ENCODE measurements around the gene VPS4A. TPM values are rescaled to one million over a fixed set of nuclear protein-coding genes. Genes with fewer than 3 reads are reported as not detected.

Gene VPS4A
- total RNA-seq, 1 donor from 2014 or later = 28.9 TPM

DNA sequence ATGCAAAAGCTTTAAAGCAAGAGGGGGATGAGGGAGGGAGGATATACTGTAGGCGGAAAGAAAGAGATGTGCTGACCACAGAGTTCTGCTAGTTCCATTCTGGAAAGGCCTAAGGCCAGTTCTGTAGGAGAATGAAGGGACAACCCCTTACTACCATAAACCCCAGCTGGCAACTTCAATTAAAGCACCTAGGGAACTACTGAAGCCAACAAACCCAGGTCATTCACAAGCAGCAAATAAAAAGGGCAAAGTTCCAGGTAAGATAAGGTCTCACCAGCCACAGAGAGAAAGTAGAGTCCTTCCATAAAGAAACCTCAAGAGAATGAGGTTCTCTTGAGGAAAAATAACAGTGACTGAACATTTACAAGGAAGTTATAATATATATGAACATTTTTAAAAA lies 61.9 kb downstream of the VPS4A start:
- Histone ChIP-seq H3K4me1 (ENCODE audit: insufficient read depth, low read length) (no peaks in the 10 kb centered on the region), H3K36me3 (ENCODE audit: insufficient read depth, low read length) (peaks cover 24% of the 10 kb centered on the region), H3K9me3 (ENCODE audit: insufficient read depth, low read depth, low read length) (no peaks in the 10 kb centered on the region), H3K27me3 (ENCODE audit: insufficient read depth, low read length) (no peaks in the 10 kb centered on the region), H3K4me3 (ENCODE audit: insufficient read depth, low read depth, low read length) (no peak overlapping the region), H4K20me1 (ENCODE audit: insufficient read depth, low read length) (peaks cover 12% of the 10 kb centered on the region), H3K4me2 (ENCODE audit: low read length) (no peak overlapping the region), H3K27ac (ENCODE audit: low read depth, low read length) (no peak overlapping the region), H2AFZ (ENCODE audit: low read depth, low read length) (no peak overlapping the region), H3K9ac (ENCODE audit: low read length) (no peak overlapping the region), H3K79me2 (ENCODE audit: insufficient read depth, low read length) (peaks cover 15% of the 10 kb centered on the region)
- DNase-seq (ENCODE audit: low read depth) = no peak
- FAIRE-seq = no peak
- Mint-ChIP-seq H3K4me1 (ENCODE audit: low read depth, unreplicated experiment) (peaks cover 3% of the 10 kb centered on the region), H3K27ac (ENCODE audit: unreplicated experiment) (no peak overlapping the region), H3K9me3 (ENCODE audit: unreplicated experiment) (no peaks in the 10 kb centered on the region), H3K27me3 (ENCODE audit: low read depth, unreplicated experiment) (no peaks in the 10 kb centered on the region), H3K4me3 (ENCODE audit: unreplicated experiment) (no peak overlapping the region), H3K36me3 (ENCODE audit: low read depth, unreplicated experiment) (peaks cover 15% of the 10 kb centered on the region)
- TF ChIP-seq EZH2 (IDR thresholded peaks at IDR 0.05; ENCODE audit: insufficient read depth, low read length) = no peak
- TF ChIP-seq, protein P1, sequence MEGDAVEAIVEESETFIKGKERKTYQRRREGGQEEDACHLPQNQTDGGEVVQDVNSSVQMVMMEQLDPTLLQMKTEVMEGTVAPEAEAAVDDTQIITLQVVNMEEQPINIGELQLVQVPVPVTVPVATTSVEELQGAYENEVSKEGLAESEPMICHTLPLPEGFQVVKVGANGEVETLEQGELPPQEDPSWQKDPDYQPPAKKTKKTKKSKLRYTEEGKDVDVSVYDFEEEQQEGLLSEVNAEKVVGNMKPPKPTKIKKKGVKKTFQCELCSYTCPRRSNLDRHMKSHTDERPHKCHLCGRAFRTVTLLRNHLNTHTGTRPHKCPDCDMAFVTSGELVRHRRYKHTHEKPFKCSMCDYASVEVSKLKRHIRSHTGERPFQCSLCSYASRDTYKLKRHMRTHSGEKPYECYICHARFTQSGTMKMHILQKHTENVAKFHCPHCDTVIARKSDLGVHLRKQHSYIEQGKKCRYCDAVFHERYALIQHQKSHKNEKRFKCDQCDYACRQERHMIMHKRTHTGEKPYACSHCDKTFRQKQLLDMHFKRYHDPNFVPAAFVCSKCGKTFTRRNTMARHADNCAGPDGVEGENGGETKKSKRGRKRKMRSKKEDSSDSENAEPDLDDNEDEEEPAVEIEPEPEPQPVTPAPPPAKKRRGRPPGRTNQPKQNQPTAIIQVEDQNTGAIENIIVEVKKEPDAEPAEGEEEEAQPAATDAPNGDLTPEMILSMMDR (IDR thresholded peaks at IDR 0.05; ENCODE audit: insufficient read depth, low read depth, low read length) = no peak

Other genes with a start within 250 kb of the VPS4A start
- 1.7 and 2.0 TPM in 2 replicates for gene HAS3, start 205.7 kb upstream of the VPS4A start, total RNA-seq
- 86.4 and 89.2 TPM in 2 replicates for gene CHTF8, start 178.8 kb upstream of the VPS4A start, total RNA-seq
- gene UTP4, start 178.7 kb upstream of the VPS4A start, total RNA-seq = 68.1 and 69.4 TPM in 2 replicates
- gene SNTB2, start 124.2 kb upstream of the VPS4A start, total RNA-seq = 30.4 and 31.7 TPM in 2 replicates
- 14.9 and 15.0 TPM in 2 replicates for gene PDF, start 19.2 kb downstream of the VPS4A start, total RNA-seq
- 32.4 and 36.7 TPM in 2 replicates for gene COG8, start 28.2 kb downstream of the VPS4A start, total RNA-seq
- gene NIP7, start 28.4 kb downstream of the VPS4A start, total RNA-seq = 34.3 and 35.7 TPM in 2 replicates
- gene TMED6, start 40.4 kb downstream of the VPS4A start, total RNA-seq = 0.58 and 0.64 TPM in 2 replicates
- gene TERF2, start 74.7 kb downstream of the VPS4A start, total RNA-seq = 26.4 and 31.3 TPM in 2 replicates
- gene CYB5B, start 113.3 kb downstream of the VPS4A start, total RNA-seq = 127 and 149 TPM in 2 replicates

Measured in astrocyte (in vitro differentiated cells and primary cell).